Myometrial cell (primary cell): ENCODE measurements around the gene ZFYVE28. TPM values are rescaled to one million over a fixed set of nuclear protein-coding genes. Genes with fewer than 3 reads are reported as not detected.

Experiments
- total RNA-seq: library from RNA; depleted of rRNA; stranded (reverse); fragments of >200 nt; gene quantifications from 2 replicates; pipeline ENCODE4 v1.2.3, GENCODE V29; 2015

ZFYVE28 gene
- total RNA-seq = 0.29 and 1.4 TPM in 2 replicates

GRCh38 chr4:2417765-2418649 is at the start of gene ZFYVE28:
Gene ZFYVE28, minus strand, starts transcription at chr4:2418645. Its CDS starts 322 bp downstream, at chr4:2418323.

GRCh38 chr4:2418650-2419571 is 466 bp upstream of the ZFYVE28 start, which contains the start of gene CFAP99:
Gene CFAP99, plus strand, starts transcription at chr4:2418955.

GRCh38 chr4:2261853-2262144 is 156.6 kb downstream of the ZFYVE28 start, which contains the start of gene MXD4:
Gene MXD4, minus strand, starts transcription at chr4:2262109. Its CDS starts 129 bp downstream, at chr4:2261980.

GRCh38 chr4:2241410-2242353 is 176.8 kb downstream of the ZFYVE28 start, which contains the start of the genes HAUS3 and POLN:
Gene HAUS3, minus strand, starts transcription at chr4:2242121. Its CDS starts 1,175 bp downstream, at chr4:2240946.
Gene POLN, minus strand, starts transcription at chr4:2242121. Its CDS starts 12,890 bp downstream, at chr4:2229231.

Other genes with a start within 250 kb of the ZFYVE28 start
- 3.2 and 5.5 TPM in 2 replicates for gene HAUS3, start 176.5 kb downstream of the ZFYVE28 start, total RNA-seq
- gene POLN, start 176.5 kb downstream of the ZFYVE28 start, total RNA-seq = under 0.01 and 0.18 TPM in 2 replicates
- gene MXD4, start 156.5 kb downstream of the ZFYVE28 start, total RNA-seq = 65.7 and 68.4 TPM in 2 replicates
- gene CFAP99, start 310 bp upstream of the ZFYVE28 start, total RNA-seq = not detected in 2 replicates
- gene RNF4, start 50.5 kb upstream of the ZFYVE28 start, total RNA-seq = 36.9 and 44.1 TPM in 2 replicates
- 10.3 and 11.2 TPM in 2 replicates for gene FAM193A, start 118.0 kb upstream of the ZFYVE28 start, total RNA-seq